Measurements from ENCODE around the gene ZNF341. TPM values are rescaled to one million over a fixed set of nuclear protein-coding genes. Genes with fewer than 3 reads are reported as not detected.

The ZNF341 gene
- total and polyA plus RNA-seq, 2 of the 8 experiments (the other 6 are each of a cell fraction or from before 2014, with no cell fraction given), result 5.8 to 6.4 TPM

DNA sequence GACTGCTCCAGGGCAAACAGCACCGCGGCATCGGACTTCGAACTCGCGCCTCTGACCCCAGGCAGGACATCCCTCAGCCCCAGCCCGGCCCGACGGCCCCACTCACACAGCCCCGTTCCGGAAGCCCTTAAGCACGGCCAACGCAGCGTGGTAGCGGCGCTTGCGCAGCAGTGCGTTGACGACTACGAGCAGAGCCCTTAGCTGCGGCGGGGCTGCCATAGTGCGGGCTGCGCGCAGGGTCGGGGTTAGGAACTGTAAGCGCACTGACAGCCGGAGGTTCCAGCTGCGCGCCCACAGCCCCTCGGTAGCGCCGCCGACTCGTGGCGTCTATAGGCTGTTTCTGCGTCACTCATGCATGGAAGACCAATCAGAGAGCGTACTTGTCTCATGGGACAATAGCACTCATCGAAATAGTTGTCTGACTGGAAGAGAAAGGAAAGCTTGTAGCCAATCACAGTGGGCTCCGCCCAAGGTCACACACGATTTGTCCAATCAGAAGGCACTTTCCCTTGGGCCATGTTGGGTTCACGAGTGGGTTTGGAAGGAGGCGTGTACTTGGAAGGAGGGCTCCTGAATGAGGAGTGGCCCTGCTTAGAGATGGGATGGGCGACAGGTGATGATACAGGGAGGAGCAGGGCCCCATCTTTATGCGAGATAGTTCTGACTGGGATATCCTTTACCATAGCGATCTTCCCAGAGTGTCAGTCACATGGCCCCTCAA lies 11.6 kb upstream of the ZNF341 start, which contains the start of gene PXMP4 (continued):
- TF ChIP-seq, protein P1, sequence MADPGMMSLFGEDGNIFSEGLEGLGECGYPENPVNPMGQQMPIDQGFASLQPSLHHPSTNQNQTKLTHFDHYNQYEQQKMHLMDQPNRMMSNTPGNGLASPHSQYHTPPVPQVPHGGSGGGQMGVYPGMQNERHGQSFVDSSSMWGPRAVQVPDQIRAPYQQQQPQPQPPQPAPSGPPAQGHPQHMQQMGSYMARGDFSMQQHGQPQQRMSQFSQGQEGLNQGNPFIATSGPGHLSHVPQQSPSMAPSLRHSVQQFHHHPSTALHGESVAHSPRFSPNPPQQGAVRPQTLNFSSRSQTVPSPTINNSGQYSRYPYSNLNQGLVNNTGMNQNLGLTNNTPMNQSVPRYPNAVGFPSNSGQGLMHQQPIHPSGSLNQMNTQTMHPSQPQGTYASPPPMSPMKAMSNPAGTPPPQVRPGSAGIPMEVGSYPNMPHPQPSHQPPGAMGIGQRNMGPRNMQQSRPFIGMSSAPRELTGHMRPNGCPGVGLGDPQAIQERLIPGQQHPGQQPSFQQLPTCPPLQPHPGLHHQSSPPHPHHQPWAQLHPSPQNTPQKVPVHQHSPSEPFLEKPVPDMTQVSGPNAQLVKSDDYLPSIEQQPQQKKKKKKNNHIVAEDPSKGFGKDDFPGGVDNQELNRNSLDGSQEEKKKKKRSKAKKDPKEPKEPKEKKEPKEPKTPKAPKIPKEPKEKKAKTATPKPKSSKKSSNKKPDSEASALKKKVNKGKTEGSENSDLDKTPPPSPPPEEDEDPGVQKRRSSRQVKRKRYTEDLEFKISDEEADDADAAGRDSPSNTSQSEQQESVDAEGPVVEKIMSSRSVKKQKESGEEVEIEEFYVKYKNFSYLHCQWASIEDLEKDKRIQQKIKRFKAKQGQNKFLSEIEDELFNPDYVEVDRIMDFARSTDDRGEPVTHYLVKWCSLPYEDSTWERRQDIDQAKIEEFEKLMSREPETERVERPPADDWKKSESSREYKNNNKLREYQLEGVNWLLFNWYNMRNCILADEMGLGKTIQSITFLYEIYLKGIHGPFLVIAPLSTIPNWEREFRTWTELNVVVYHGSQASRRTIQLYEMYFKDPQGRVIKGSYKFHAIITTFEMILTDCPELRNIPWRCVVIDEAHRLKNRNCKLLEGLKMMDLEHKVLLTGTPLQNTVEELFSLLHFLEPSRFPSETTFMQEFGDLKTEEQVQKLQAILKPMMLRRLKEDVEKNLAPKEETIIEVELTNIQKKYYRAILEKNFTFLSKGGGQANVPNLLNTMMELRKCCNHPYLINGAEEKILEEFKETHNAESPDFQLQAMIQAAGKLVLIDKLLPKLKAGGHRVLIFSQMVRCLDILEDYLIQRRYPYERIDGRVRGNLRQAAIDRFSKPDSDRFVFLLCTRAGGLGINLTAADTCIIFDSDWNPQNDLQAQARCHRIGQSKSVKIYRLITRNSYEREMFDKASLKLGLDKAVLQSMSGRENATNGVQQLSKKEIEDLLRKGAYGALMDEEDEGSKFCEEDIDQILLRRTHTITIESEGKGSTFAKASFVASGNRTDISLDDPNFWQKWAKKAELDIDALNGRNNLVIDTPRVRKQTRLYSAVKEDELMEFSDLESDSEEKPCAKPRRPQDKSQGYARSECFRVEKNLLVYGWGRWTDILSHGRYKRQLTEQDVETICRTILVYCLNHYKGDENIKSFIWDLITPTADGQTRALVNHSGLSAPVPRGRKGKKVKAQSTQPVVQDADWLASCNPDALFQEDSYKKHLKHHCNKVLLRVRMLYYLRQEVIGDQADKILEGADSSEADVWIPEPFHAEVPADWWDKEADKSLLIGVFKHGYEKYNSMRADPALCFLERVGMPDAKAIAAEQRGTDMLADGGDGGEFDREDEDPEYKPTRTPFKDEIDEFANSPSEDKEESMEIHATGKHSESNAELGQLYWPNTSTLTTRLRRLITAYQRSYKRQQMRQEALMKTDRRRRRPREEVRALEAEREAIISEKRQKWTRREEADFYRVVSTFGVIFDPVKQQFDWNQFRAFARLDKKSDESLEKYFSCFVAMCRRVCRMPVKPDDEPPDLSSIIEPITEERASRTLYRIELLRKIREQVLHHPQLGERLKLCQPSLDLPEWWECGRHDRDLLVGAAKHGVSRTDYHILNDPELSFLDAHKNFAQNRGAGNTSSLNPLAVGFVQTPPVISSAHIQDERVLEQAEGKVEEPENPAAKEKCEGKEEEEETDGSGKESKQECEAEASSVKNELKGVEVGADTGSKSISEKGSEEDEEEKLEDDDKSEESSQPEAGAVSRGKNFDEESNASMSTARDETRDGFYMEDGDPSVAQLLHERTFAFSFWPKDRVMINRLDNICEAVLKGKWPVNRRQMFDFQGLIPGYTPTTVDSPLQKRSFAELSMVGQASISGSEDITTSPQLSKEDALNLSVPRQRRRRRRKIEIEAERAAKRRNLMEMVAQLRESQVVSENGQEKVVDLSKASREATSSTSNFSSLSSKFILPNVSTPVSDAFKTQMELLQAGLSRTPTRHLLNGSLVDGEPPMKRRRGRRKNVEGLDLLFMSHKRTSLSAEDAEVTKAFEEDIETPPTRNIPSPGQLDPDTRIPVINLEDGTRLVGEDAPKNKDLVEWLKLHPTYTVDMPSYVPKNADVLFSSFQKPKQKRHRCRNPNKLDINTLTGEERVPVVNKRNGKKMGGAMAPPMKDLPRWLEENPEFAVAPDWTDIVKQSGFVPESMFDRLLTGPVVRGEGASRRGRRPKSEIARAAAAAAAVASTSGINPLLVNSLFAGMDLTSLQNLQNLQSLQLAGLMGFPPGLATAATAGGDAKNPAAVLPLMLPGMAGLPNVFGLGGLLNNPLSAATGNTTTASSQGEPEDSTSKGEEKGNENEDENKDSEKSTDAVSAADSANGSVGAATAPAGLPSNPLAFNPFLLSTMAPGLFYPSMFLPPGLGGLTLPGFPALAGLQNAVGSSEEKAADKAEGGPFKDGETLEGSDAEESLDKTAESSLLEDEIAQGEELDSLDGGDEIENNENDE (IDR thresholded peaks at IDR 0.05; ENCODE audit: insufficient replicate concordance, low read length), result no peak
- TF ChIP-seq SUZ12 (IDR thresholded peaks at IDR 0.05; ENCODE audit: low read length) (no peak), KDM5A (IDR thresholded peaks at IDR 0.05; ENCODE audit: low read length) (no peak), BRCA1 (IDR thresholded peaks at IDR 0.05; ENCODE audit: low read depth, low read length) (no peak), SIRT6 (IDR thresholded peaks at IDR 0.05; ENCODE audit: low read length) (no peak), RBBP5 (IDR thresholded peaks at IDR 0.05; ENCODE audit: borderline replicate concordance, low read depth, low read length) (no peak), TAF7 (optimal IDR thresholded peaks at IDR 0.05; ENCODE audit: borderline replicate concordance, low read depth, low read length) (no peak), JUND (IDR thresholded peaks at IDR 0.05; ENCODE audit: low read length) (no peak), SP4 (IDR thresholded peaks at IDR 0.05; ENCODE audit: low read length) (no peak)
- TF ChIP-seq, protein P2, sequence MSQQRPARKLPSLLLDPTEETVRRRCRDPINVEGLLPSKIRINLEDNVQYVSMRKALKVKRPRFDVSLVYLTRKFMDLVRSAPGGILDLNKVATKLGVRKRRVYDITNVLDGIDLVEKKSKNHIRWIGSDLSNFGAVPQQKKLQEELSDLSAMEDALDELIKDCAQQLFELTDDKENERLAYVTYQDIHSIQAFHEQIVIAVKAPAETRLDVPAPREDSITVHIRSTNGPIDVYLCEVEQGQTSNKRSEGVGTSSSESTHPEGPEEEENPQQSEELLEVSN (IDR thresholded peaks at IDR 0.05), result 0 out of 2 replicates have a peak, but pooled peaks have one; percentile 29

All from H1 (cell line).